ENCODE data around the gene JAKMIP3.

- TF ChIP-seq CTCF (IDR thresholded peaks at IDR 0.05 in 4 of 5, conservative IDR thresholded peaks at IDR 0.05 in 1 of 5) (no peak), POLR2A (IDR thresholded peaks at IDR 0.05) (no peak)
Measured at GRCh38 chr10:132111871-132112341, 46.2 kb downstream of the JAKMIP3 start.
